Left kidney (tissue), 8 donors: Measurements from ENCODE around the gene ARHGEF37. TPM values are rescaled to one million over a fixed set of nuclear protein-coding genes. Genes with fewer than 3 reads are reported as not detected.
"Not testable (repeated sequence)": the region's sequence is repeated elsewhere in the genome, so short reads cannot be mapped to it uniquely, and the experiment has no call there.

Source experiments
- DNase-seq: peaks from one replicate; pipeline ENCODE4 v3.0.0-alpha.2; 2013
- long read RNA-seq, 8 donors: transcript quantifications; one replicate each; lab custom pipeline, GENCODE V29; 2026
- polyA plus RNA-seq: library from polyadenylated mRNA; unstranded; fragments of 120-200 nt; gene quantifications from one replicate; pipeline ENCODE4 v1.2.1, GENCODE V29; 2013; ENCODE audit not compliant: insufficient read length

ARHGEF37 gene
- 5.3 TPM for polyA plus RNA-seq
- long read RNA-seq, donor 1, full-length matches to known transcripts, result 1 of 1 reads
- long read RNA-seq, donor 1, partial matches to known transcripts, result 0 of 1 reads
- long read RNA-seq, donor 1, other reads (novel, unspliced or antisense), result 0 of 1 reads
- long read RNA-seq, donor 2, result 0 reads
- long read RNA-seq, donor 3, result 0 reads
- long read RNA-seq, donor 4, result 0 reads
- long read RNA-seq, donor 5, result 0 reads
- long read RNA-seq, donor 6, full-length matches to known transcripts, result 1 of 1 reads
- long read RNA-seq, donor 6, partial matches to known transcripts, result 0 of 1 reads
- long read RNA-seq, donor 6, other reads (novel, unspliced or antisense), result 0 of 1 reads
- long read RNA-seq, donor 7, full-length matches to known transcripts, result 2 of 2 reads
- long read RNA-seq, donor 7, partial matches to known transcripts, result 0 of 2 reads
- long read RNA-seq, donor 7, other reads (novel, unspliced or antisense), result 0 of 2 reads
- long read RNA-seq, donor 8, result 0 reads

GRCh38 chr5:149581192-149581861 lies at the start of gene ARHGEF37:
TSS of gene ARHGEF37 (plus strand) at chr5:149581498. CDS start at chr5:149597770, 16,272 bp downstream.
- DNase-seq, result peak; percentile 55

- DNase-seq, result no peak
Measured at GRCh38 chr5:149532413-149532812, 48.9 kb upstream of the ARHGEF37 start.

GRCh38 chr5:149535787-149536186 lies 45.5 kb upstream of the ARHGEF37 start:
- DNase-seq, result not testable (repeated sequence)

- no peak for DNase-seq
Measured at GRCh38 chr5:149537374-149537975, 43.8 kb upstream of the ARHGEF37 start.

GRCh38 chr5:149540089-149540488 lies 41.2 kb upstream of the ARHGEF37 start:
- no peak for DNase-seq

GRCh38 chr5:149541893-149542292 lies 39.4 kb upstream of the ARHGEF37 start:
- DNase-seq, result no peak

- DNase-seq, result no peak
Measured at GRCh38 chr5:149543361-149544027, 37.8 kb upstream of the ARHGEF37 start.

GRCh38 chr5:149544028-149544420 lies 37.3 kb upstream of the ARHGEF37 start:
- no peak for DNase-seq

GRCh38 chr5:149545327-149545726 lies 36.0 kb upstream of the ARHGEF37 start:
- no peak for DNase-seq

- DNase-seq, result no peak
Measured at GRCh38 chr5:149546974-149547373, 34.3 kb upstream of the ARHGEF37 start.

GRCh38 chr5:149549461-149550267 lies 31.6 kb upstream of the ARHGEF37 start:
- peak; percentile 38 for DNase-seq

GRCh38 chr5:149550268-149550583 lies 31.1 kb upstream of the ARHGEF37 start:
- no peak for DNase-seq

- DNase-seq, result no peak
Measured at GRCh38 chr5:149550594-149551226, 30.6 kb upstream of the ARHGEF37 start.

- peak; percentile 98 for DNase-seq
Measured at GRCh38 chr5:149551227-149552037, 29.9 kb upstream of the ARHGEF37 start, which contains the start of gene CSNK1A1. TSS of gene CSNK1A1 (minus strand) at chr5:149551439. CDS start at chr5:149550964, 475 bp downstream.

GRCh38 chr5:149552038-149552494 lies 29.2 kb upstream of the ARHGEF37 start:
- DNase-seq, result no peak

GRCh38 chr5:149552553-149553160 lies 28.6 kb upstream of the ARHGEF37 start:
- no peak for DNase-seq

GRCh38 chr5:149559706-149560105 lies 21.6 kb upstream of the ARHGEF37 start:
- DNase-seq, result no peak

- no peak for DNase-seq
Measured at GRCh38 chr5:149561848-149562247, 19.4 kb upstream of the ARHGEF37 start.

- DNase-seq, result no peak
Measured at GRCh38 chr5:149563466-149563865, 17.8 kb upstream of the ARHGEF37 start.
